ENCODE data around the gene GSDME. TPM values are rescaled to one million over a fixed set of nuclear protein-coding genes. Genes with fewer than 3 reads are reported as not detected.
"Not testable (repeated sequence)": the region's sequence is repeated elsewhere in the genome, so short reads cannot be mapped to it uniquely, and the experiment has no call there.

Gene GSDME
- total RNA-seq (2014; rRNA removed; shearing (Covaris generic)): 37.2 and 47.7 TPM in 2 replicates
- polyA plus RNA-seq (2015; cell fraction: cytosol; rRNA removed): 44.4 and 48.7 TPM in 2 replicates
- polyA plus RNA-seq (2015; cell fraction: nucleus; rRNA removed): 62.2 and 93.4 TPM in 2 replicates

DNA sequence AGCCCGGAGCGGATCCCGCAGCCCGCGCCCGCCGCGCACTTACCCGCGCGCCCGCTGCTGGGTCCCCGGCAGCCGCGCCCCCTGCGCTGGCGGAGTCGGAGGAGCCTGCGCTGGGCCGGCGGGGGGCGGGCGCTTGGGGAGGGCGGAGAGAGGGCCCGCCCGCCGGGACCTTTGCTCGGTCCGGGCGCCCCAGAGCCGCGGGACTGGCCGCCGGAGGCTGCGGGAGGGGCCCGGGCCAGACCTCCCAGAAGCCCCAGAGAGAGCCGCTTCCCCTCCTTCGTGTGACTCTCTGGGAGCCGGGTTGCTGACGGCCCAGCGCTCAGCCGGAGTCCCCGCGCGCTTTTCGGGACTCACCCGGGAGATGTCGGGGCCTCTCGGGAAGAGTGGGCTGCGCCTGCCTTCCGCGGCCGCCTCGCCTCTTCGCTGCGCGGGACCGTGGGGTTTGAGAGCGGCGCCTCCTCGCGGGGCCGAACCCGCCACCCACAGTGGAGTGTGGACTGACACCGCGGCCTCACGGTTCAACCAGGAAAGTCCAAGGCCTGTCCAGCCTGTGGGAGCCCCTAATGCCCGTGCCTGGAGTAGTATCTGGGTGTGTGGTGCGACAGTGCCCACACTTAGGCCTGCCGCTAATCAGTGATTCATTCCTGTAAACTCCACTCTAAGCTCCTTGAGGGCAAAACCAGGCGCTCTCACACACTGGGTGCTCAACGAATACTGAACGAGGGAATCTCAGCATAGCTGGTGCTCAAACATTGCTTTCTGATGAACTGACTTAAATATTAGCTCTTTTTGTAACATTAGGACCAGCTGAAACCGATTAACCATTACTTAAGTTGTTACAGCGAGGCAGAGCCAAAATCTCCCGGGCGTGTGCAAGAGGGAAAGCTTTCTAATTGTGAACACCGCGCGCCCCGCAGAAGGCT is at the start of gene GSDME:
Gene GSDME, minus strand, starts transcription at position 112 of the 923 bp plus-strand sequence. CDS start 7,690 bp downstream, outside the sequence.
- DNase-seq (ENCODE audit: low read depth, low spot score): peak; percentile 69
- in situ Hi-C loops (cut with HindIII; ENCODE audit: low pct_unique_long_range_greater_than_20kb, low sequenced_read_pairs): no loop called here

DNA sequence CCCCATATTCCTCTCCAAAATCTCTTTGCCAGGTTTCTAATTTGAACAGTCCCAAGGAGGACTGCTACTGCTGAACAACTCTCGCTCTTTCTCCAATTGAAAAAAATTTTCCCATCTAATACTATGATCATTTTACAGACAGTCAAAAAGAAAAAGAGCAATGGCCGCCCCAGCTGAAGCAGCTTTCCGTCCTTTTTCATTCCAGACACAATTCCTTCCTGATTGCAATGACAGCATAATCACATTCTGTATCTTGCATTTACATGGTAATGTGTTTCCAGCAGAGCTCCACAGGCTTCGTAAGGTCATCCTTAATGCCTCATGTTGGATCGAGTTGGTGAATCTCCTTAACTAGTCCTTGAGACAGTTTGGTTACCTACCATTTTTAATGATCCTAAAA is 45.0 kb upstream of the GSDME start:
- in situ Hi-C loops (cut with HindIII; ENCODE audit: low pct_unique_long_range_greater_than_20kb, low sequenced_read_pairs): no loop called here
- no peak for DNase-seq (ENCODE audit: low read depth, low spot score)

DNA sequence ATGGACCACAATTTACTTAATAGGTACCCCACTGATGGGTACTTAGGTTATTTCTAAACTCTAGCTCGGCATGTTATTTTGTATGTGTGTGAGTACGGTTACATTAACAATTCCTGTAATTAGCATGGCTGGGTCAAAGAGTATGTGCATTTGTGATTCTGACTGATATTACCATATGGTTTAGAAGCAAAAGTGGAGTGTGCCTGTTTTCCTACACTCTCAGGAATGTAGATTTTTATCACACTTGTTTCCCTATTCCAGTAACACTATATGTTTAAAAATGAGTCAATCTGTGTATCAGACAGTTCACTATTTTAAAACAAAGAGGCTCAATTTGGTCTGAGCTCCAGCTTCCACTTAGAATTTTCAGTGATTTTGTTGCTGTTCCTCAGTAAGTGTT is 44.6 kb upstream of the GSDME start:
- DNase-seq (ENCODE audit: low read depth, low spot score): no peak
- in situ Hi-C loops (cut with HindIII; ENCODE audit: low pct_unique_long_range_greater_than_20kb, low sequenced_read_pairs): no loop called here

DNA sequence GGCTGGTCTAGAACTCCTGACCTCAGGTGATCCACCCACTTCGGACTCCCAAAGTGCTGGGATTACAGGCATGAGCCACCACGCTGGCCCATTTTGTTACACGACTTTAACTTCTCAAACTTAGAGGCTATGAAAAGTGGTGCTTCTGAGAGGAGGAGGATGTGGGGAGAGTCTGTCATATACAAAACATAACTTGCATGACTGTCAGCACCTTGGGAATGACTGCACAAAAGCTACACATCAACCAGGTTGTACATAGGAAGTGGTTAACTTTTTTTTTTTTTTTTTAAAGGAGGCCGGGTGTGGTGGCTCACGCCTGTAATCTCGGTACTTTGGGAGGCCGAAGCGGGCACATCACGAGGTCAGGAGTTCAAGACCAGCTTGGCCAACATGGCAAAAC is 43.4 kb upstream of the GSDME start:
- in situ Hi-C loops (cut with HindIII; ENCODE audit: low pct_unique_long_range_greater_than_20kb, low sequenced_read_pairs): no loop called here

GRCh38 chr7:24800073-24800472 is 42.8 kb upstream of the GSDME start:
- no peak for DNase-seq (ENCODE audit: low read depth, low spot score)
- in situ Hi-C loops (cut with HindIII; ENCODE audit: low pct_unique_long_range_greater_than_20kb, low sequenced_read_pairs): no loop called here

More for the DNA sequence above, 43.4 kb upstream of the GSDME start:
- DNase-seq (ENCODE audit: low read depth, low spot score): no peak

GRCh38 chr7:24799506-24799905 is 42.2 kb upstream of the GSDME start:
- DNase-seq (ENCODE audit: low read depth, low spot score): no peak
- in situ Hi-C loops (cut with HindIII; ENCODE audit: low pct_unique_long_range_greater_than_20kb, low sequenced_read_pairs): no loop called here

- in situ Hi-C loops (cut with HindIII; ENCODE audit: low pct_unique_long_range_greater_than_20kb, low sequenced_read_pairs): no loop called here
- no peak for DNase-seq (ENCODE audit: low read depth, low spot score)
Measured at GRCh38 chr7:24798261-24798660, 41.0 kb upstream of the GSDME start.

DNA sequence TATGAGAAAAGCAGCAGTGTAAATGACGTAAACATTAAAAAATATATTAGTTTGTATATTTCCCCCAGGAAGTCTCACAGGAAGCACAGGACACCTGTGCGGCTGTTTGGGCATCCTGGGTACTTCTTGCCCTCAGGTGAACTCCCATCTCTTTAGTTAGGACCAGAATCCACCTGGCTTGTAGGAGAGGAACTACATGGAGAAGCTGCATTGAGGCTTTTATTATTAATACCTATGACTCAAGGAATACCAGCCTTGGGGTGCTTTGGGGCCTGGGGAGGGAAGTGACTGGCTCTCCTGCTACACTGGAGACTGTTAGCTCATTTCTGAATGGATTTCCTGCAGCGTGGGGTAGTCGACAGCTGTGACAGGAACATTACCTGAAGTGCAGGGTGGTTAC is 40.0 kb upstream of the GSDME start:
- in situ Hi-C loops (cut with HindIII; ENCODE audit: low pct_unique_long_range_greater_than_20kb, low sequenced_read_pairs): no loop called here
- no peak for DNase-seq (ENCODE audit: low read depth, low spot score)

- in situ Hi-C loops (cut with HindIII; ENCODE audit: low pct_unique_long_range_greater_than_20kb, low sequenced_read_pairs): no loop called here
- DNase-seq (ENCODE audit: low read depth, low spot score): no peak
Measured at GRCh38 chr7:24795407-24795767, 38.1 kb upstream of the GSDME start.

DNA sequence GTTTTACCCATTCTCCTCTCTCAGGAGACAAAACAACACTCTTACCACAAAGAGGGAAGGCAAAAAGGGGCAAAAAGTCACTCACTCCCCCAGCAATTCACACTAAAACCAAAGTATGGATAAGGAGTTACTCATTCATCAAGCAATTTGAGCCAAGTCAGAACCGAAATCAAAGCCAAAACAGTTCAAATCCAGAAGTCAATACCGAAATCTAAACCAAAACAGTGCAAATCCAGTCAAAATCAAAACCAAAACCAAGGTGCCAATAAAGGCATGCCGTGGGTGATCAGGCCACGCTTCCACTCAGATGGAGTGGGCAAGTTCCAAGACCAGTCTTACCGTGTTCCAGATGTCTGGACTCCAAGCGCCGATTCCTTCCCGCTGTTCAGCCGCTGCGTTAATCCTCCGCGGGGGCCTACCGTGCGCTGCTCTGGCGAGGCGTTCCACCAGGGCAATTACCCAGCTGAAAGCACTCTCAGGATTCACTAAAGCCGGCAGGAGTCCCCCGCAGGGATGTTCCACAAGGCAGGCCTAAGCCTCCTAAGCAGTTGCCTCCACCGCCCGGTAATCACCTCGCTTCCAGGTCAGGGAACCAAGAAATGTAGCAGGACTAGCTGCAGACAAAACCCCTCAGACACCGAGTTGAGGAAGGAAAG is 37.6 kb upstream of the GSDME start:
- in situ Hi-C loops (cut with HindIII; ENCODE audit: low pct_unique_long_range_greater_than_20kb, low sequenced_read_pairs); DNase-seq (ENCODE audit: low read depth, low spot score): not testable (repeated sequence)

DNA sequence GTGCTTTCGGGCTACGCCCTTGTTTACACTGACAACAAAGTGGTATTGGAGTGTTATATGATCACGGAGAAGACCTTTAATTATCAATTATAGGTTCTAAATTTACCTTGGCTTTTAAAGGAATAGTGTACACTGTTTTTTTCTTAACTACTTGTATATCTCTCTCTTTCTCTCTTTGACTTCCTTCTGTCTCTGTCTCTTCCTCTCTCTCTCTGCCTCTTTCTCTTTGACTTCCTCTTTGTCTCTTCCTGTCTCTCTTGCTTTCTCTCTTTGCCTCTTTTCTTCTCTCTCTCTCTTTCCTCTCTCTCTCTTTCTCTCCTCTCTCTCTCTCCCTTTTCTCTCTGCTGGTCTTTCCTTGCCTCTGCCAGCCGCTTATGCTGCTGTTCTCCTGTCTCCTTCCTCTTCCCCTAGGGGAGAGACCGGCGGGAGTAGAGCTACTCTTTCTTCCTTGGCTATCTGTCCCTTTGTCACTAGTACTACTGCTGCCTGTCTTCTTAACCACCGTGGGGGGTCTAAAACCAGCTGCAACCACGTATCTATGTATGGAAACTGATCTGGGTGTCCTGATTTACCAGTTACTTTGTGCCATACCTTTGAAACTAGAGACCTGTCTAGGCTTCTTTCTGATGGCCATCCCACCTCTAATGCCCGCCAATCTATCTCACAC is 36.9 kb upstream of the GSDME start:
- no peak for DNase-seq (ENCODE audit: low read depth, low spot score)
- in situ Hi-C loops (cut with HindIII; ENCODE audit: low pct_unique_long_range_greater_than_20kb, low sequenced_read_pairs): no loop called here

DNA sequence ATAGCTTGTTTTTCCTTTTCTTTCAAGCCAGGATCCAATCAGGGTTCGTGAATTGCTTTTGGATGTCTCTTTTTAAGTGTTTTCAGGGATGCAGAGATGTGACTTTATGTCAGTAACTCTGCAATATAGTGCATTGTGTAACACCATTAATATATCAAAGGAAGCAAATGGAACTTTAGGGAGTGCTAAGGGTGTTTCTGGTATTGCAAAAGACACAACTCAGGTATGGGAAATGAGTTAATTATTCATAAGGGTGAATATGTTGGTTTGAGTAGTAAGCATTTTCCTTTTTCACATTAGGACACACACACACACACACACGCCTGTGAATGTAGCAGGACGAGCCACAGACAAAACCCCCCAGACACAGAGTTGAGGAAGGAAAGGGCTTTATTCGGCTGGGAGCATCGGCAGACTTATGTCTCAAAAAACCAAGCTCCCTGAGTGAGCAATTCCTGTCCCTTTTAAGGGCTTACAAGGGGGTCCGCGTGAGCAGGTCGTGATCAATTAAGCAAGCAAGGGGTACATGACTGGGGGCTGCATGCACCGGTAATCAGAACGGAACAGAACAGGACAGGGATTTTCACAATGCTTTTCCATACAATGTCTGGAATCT is 31.8 kb upstream of the GSDME start:
- in situ Hi-C loops (cut with HindIII; ENCODE audit: low pct_unique_long_range_greater_than_20kb, low sequenced_read_pairs): no loop called here
- no peak for DNase-seq (ENCODE audit: low read depth, low spot score)

DNA sequence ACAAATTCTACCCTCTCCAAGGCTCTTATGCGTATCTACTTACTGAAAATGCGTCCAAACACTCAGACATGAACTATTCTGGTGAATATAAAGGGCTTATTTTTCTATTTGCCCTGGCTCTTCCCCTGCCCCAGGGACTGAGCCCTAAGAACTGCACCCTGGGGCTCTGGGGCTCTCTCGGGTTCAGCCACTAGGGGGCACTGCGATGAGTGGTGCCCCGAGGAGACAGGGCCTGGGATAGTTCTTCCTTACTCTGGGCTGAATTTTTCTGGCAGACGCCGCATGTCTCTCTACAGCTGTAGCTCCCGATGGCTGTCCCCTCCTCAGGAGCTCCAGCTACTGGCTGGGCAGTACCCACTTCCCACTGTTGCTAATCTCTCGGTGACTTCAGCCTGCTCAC is 30.8 kb upstream of the GSDME start:
- in situ Hi-C loops (cut with HindIII; ENCODE audit: low pct_unique_long_range_greater_than_20kb, low sequenced_read_pairs): no loop called here
- no peak for DNase-seq (ENCODE audit: low read depth, low spot score)

- in situ Hi-C loops (cut with HindIII; ENCODE audit: low pct_unique_long_range_greater_than_20kb, low sequenced_read_pairs): no loop called here
- peak; percentile 98 for DNase-seq (ENCODE audit: low read depth, low spot score)
Measured at GRCh38 chr7:24786941-24787340, 29.7 kb upstream of the GSDME start.

- no peak for DNase-seq (ENCODE audit: low read depth, low spot score)
- in situ Hi-C loops (cut with HindIII; ENCODE audit: low pct_unique_long_range_greater_than_20kb, low sequenced_read_pairs): no loop called here
Measured at GRCh38 chr7:24786306-24786705, 29.0 kb upstream of the GSDME start.

GRCh38 chr7:24784277-24784676 is 27.0 kb upstream of the GSDME start:
- DNase-seq (ENCODE audit: low read depth, low spot score): no peak
- in situ Hi-C loops (cut with HindIII; ENCODE audit: low pct_unique_long_range_greater_than_20kb, low sequenced_read_pairs): no loop called here

DNA sequence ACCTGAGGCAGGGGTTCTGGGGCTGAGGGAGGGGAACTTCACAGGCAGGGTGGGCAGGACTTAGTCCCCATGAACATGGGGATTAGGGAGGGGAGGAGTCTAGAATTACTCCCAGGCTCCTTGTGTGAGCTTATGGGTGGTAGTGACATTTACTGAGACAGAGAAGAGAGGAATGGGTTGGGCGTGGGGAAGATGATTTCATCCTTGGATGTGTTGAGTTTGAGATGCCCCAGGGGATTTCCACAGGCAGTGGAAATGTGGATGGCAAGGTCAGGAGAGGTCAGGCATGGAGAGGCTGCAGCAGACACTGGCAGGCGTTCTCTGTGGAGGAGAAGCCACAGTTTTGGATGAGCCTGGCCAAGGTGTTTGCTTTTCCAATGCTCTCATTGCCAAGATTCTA is 26.4 kb upstream of the GSDME start:
- in situ Hi-C loops (cut with HindIII; ENCODE audit: low pct_unique_long_range_greater_than_20kb, low sequenced_read_pairs): no loop called here

DNA sequence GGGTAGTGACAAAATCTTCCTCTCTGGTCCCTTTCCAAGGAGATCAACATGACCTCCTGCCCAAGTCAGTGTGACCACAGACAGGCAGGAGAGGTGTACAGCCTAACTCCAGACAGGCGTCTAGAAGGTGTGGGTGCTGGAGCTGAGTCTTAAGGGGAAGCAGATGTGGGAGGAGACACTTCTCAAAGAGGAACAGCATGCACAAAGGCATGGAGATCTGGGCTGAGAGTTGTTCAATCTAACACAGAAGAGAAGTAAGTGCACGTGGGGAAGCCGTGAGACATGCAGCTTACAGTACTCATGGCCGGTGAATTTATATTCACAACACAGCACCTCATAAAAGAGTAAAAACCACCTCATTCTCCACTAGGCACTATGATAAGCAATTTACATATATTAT is 23.8 kb upstream of the GSDME start:
- in situ Hi-C loops (cut with HindIII; ENCODE audit: low pct_unique_long_range_greater_than_20kb, low sequenced_read_pairs): no loop called here
- no peak for DNase-seq (ENCODE audit: low read depth, low spot score)

More for the DNA sequence above, 26.4 kb upstream of the GSDME start:
- no peak for DNase-seq (ENCODE audit: low read depth, low spot score)
